Measurements from ENCODE around the gene SLC25A24. TPM values are rescaled to one million over a fixed set of nuclear protein-coding genes. Genes with fewer than 3 reads are reported as not detected.
A peak's percentile ranks its signal among the peaks of the same experiment; 100 is the strongest.

Gene SLC25A24
- polyA plus RNA-seq, 1 donor, result 45.5 TPM

DNA sequence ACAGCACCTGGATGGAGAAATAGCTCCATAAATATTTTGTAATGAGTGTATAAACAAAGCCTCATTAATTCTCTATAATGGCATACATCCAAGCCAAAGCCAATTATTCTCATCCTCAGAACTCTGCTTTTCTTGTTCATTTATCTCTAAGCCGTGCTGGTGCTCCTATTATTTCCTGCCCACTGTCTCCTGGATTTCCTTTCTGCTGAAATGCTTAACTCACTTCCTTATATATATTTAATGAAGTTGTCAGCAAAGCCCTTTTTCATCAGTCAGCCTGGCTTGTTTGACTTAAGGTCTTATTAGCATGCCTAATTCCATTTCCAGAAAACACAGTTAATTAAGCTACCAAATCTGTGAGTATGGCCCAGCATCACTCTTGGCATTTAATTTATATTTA is 93.4 kb downstream of the SLC25A24 start:
- no peak for DNase-seq (ENCODE audit: low read depth)

DNA sequence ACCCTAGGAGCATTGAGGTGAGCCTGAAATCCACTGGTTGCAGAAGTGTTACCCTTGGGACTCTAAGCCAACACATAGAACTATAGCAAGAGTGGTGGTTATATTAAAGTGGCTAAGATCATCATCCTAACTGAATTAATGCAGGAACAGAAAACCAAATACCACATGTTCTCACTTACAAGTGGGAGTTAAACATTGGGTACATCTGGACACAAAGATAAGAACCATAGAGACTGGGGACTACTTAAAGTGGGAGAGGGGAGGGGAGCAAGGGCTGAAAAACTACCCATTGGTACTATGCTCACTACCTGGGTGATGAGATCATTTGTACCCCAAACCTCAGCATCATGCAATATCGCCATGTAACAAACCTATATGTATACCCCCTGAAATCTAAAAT is 100.0 kb downstream of the SLC25A24 start:
- no peak for DNase-seq (ENCODE audit: low read depth)

DNA sequence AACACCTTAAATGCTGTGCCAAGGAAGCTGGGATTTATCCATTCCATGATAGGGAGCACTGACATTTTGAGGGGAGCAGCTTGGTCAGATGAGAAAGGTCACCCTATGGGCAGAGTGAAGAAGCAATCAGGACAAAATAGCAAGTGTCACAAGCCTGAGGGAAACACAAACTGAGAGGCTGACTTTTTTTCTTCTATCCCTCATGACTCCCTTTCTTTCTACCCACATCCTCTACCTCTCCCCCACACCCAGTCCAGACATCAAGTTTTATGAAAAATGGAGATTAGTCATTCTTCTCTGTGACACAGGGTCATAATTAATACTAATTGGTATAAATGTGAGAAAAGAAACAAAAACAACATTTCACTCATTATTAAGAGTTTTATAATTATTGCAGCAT is 103.1 kb downstream of the SLC25A24 start:
- DNase-seq (ENCODE audit: low read depth), result no peak

DNA sequence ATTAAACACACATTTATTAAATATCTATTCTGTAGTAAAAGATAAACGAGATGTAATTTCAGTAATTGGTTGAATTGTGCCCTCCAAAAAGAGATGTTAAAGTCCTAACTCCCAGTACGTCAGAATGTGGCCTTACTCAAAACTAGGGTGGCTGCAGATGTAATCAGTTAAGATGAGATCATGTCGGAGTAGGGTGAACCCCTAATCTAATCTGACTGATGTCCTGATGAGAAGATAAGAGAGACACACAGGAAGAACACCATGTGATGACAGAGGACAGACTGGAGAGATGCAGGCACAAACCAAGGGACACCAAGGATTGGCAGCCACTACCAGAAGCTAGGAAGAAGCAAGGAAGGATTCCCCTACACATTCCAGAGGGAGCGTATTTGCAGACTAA is 104.1 kb downstream of the SLC25A24 start:
- DNase-seq (ENCODE audit: low read depth), result no peak

DNA sequence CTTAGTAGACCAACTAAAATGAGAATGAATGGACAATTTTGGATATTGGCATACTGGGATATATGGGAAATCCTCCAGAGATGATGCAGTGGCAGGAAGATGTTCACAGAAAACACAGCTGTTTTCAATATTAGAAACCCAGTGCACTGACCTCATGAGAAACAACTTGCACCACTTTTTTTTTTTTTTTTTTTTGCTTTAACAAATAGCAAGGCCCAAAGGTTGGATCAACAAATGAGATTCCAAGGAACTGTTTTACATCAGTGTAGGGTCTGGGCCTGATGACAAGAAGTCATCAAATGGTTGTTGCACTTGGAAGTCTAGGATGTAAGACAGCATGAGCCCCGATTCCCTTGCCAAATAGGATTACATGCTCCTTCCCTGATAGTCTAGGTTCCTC is 110.7 kb downstream of the SLC25A24 start:
- peak; percentile 9 for DNase-seq (ENCODE audit: low read depth)

DNA sequence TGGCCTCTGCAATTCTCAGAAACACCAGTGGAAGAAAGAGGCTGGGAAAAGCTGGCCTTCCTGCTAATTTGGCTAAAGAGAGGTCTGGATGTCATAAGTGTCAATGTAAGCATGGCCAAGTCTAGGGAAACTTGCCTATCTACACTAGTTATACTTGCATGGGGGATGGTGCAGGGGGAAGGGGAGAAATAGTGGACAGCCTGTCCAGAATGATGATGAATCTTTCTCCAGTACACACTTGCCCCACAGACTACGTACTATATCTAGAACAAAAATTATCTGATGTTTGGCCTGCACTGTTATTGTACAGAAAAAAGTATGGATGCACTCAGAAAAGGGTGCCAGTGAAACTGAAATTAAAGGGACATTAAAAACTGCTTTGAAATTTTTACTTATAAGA is 114.5 kb downstream of the SLC25A24 start:
- DNase-seq (ENCODE audit: low read depth), result no peak

DNA sequence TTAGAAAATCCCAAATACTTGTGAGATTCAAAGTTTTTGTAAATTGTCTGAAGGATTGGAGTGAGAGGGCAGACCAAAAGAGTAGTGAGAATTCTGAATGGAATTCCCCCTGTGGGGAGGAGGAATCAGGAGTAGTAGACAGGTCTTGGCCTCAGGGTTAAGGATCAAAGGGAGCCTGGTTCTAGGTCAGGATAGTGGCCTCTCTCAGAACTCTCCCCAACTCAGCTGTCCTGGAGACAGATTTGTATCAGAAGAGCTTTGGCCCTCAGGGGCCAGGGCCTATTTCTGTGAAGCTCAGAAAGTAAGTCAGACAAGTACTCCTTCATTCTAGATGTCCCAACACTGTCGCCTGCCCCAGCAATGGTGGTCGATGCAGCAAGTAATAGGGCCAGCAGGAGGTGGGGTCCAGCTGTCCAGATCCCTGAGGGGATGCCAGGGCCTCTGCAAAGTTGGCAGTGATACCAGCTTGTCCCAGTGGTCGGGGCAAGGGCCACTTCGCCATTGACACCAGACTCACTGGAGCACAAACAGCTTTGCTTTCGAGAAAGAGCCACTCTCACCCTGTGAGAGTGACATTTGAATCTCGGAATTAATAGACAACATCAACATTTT is 115.2 kb downstream of the SLC25A24 start:
- DNase-seq (ENCODE audit: low read depth), result no peak

Other genes starting within 250 kb of the SLC25A24 start
- 3.3 TPM for gene VAV3, start 235.2 kb downstream of the SLC25A24 start, polyA plus RNA-seq (ENCODE audit: insufficient read length)
- gene NBPF4, start 43.7 kb upstream of the SLC25A24 start, polyA plus RNA-seq (ENCODE audit: insufficient read length), result not detected
- gene NBPF6, start 250.0 kb upstream of the SLC25A24 start, polyA plus RNA-seq (ENCODE audit: insufficient read length), result not detected

All from forelimb muscle (tissue), 1 donor.